ENCODE results near the gene EXOC3.

GRCh38 chr5:393846-394275, 49.1 kb upstream of the EXOC3 start:
- TF ChIP-seq CTCF (IDR thresholded peaks at IDR 0.05) = no peak
- TF ChIP-seq POLR2A (IDR thresholded peaks at IDR 0.05) = no peak
